Germinal center (tissue), 1 donor: Measurements from ENCODE around the gene GLCCI1.

Experiments used
- DNase-seq: peaks from one replicate; pipeline ENCODE4 v3.0.0; 2012; ENCODE audit warnings: mixed read lengths, low spot score

Gene GLCCI1

DNA sequence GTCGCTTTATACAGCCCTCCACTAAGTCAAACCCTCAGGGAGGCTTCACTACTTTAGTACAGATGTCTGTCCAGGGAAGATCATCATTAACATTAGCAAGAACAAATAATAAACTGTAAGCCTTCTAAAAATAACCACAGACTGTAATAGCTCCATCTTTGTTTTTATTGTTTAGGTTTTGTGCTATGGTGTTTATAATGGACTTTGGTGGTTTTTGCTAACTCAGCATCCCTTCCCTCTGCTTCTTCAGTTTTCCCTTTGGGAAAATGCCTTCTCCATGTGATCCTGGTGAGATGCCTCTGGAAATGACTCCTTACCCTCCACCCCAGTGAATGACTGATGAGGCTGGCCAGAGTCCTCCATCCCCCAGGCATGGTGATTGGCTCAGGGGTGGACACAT is 162.1 kb downstream of the GLCCI1 start:
- DNase-seq: no peak

DNA sequence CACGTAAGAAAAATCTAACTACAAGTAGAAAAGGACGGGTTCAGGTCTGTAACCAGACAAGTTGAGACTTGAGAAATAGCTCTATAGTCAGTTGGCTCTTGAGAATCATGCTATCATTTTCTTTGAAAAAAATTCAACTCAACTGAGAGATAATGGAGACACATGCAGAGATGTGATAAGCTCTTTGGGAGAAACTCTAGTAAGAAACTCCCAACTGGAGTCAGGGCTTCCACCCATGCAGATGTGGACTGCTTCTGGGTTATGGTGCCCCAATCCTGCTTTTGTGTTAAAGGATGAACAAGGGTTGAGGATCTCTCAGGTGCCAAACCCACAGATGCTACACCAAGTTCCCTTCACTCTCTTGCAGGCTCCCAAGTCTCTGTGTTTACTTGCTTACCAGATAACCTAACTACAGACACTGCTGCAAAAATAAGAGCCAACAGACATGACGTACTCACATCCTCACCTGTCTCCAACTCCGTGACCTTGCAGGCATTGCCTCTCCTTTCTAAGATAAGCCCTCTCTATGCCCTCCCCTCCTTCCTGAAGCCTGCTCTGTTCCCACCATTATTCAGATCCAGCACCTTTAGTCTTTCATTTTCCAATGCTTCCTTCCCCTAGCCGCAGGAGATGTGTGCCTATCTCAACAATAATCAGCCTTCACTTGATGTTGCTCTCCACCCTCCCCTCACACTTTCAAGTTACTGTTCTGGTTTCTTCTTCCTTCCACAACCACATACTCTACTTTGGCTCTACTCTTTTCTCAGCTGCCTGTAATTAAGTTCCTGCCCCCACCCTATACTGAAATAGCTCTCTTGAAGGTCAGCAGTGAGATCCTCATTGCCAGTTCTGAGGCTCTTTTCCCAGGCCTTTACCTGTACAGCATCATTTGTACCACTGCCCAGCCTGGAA is 163.4 kb downstream of the GLCCI1 start:
- DNase-seq: no peak

DNA sequence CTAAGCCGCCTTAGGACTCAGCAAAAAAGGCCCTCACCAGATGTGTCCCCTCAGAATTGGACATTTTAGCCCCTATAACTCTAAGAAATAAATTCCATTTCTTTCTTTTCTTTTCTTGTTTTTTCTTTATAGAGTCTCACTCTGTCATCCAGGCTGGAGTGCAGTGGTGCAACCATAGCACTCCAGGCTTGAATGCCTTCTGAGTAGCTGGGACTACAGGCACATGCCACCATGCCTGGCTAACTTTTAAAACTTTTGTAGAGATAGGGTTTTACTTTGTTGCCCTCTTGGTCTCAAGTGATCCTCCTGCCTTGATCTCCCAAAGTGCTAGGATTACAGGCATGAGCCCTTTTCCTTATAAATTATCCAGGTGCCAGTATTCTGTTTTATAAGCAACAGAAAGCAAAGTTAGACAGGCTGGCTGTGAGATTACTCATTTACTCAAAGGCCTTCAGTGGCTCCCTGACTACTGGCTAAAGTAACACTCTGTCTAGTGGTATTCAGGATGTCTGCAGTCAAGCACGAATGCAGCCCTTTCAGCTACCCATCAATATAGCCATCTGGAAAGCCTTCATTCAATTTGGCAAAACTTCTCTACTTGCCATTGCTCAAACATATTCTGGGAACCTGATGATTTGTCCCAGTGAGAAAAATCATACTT is 164.7 kb downstream of the GLCCI1 start:
- DNase-seq: no peak

DNA sequence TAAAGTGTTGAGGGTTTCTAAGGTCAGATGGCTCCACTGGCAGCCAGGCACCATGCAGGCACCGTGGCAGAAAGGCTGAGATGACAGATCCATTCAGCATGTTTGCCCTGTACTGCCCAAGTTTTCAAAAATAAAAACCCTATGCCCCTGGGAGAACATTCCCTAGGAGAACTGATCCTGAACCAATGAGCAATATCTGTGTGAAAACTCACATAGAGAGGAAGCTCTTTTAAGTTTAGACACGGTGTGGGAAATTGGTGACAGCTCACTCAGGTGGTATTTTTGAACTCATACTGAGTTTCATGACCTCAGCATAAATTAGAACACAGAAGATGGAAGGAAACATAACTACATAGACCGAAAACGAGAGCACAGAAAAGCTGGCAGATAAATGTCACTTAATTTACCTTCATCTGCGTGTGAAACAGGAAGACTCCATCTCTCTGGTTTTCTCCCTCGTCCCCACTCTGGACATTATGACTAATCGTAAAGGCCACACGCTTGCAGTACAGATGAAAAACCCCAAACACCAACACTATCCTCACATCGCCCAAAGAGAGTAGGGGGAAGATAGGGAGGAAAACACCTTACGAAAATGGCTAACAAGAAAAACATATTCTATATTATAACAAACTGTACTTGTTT is 165.6 kb downstream of the GLCCI1 start:
- DNase-seq: no peak

DNA sequence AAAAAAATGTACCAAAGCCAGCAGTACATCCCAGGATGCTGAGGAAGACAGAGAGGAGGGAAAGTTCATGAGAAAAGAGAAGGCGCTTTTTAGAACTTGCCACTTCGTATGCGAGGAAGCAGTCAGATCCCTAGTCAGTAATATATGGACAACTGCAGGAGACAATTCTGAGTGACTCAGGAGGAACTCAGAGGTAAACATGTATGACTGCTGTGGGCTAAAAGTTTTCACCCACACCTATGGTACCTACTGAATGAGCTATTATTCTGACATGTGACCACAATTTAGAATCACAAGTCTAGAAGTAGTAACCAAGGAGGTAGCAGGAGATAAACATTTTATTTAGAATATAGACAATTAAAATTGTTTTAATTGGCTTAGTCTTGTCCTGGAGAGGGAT is 166.8 kb downstream of the GLCCI1 start:
- DNase-seq: no peak

DNA sequence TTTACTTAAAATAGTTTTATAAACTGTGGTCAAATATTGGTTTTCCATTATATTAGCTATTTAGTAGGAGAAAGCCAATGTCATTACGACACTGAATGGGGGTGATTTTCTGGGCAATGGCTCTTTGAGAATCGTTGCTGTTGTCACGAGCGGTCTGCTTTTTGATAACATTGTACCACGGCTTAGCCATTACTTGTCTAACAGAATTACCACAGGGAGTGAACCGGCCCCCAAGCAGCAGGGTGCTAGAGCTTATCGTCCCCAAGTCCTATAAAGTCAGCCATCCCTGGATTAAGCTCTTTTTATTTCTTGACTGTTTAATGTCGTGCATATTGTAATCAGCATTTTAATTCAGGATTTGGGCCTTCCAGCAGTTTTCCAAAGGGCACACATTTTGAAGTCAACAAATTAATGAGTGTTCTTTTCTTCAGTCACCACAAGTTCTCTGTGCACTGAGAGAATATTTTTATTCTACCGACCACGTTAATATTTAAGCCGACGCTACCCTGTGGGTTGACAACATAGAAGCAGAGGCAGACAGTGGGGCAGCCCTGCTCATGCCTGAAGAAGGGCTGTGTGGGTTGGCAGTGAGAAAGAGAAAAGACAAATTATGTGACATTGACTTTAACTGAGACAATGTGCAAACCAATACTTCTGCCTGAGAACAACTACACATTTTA is 167.6 kb downstream of the GLCCI1 start:
- DNase-seq: no peak
